ENCODE data around the gene MOB2. TPM values are rescaled to one million over a fixed set of nuclear protein-coding genes. Genes with fewer than 3 reads are reported as not detected.
"Not testable (repeated sequence)": the region's sequence is repeated elsewhere in the genome, so short reads cannot be mapped to it uniquely, and the experiment has no call there.

The MOB2 gene
- total and polyA plus RNA-seq, 2 donors (not counting 1 experiment from before 2014, with no cell fraction given) = 13.1 to 30.1 TPM

- Histone ChIP-seq H3K4me2 (ENCODE audit: extremely low read depth, insufficient read depth, low read length) (no peak overlapping the region), H3K9me3 (ENCODE audit: control insufficient read depth, insufficient read depth, low read depth, low read length) (no peaks in the 10 kb centered on the region), H3K27me3 (ENCODE audit: control insufficient read depth, insufficient read depth, low read length) (no peaks in the 10 kb centered on the region), H4K20me1 (ENCODE audit: control insufficient read depth, extremely low read depth, insufficient read depth, low read length) (no peaks in the 10 kb centered on the region), H3K4me1 (ENCODE audit: control insufficient read depth, extremely low read depth, insufficient read depth, low read length) (no peaks in the 10 kb centered on the region), H3K27ac (ENCODE audit: insufficient read depth, low read length) (no peak overlapping the region), H2AFZ (ENCODE audit: low read length) (no peak overlapping the region), H3K4me3 (replicated peaks in 1 of 4; ENCODE audit: control extremely low read depth in 1 of 4, insufficient read depth in 1 of 4, low read depth in 3 of 4, low read length in 4 of 4) (no peak overlapping the region), H3K9ac (ENCODE audit: insufficient read depth, low read length) (no peak overlapping the region), H3K36me3 (ENCODE audit: control insufficient read depth, insufficient read depth, low read length) (no peaks in the 10 kb centered on the region), H3K79me2 (ENCODE audit: control insufficient read depth, insufficient read depth, low read length) (no peaks in the 10 kb centered on the region)
- TF ChIP-seq EZH2 (IDR thresholded peaks at IDR 0.05; ENCODE audit: low read length, missing control alignments) = no peak
- TF ChIP-seq CTCF (conservative IDR thresholded peaks at IDR 0.05 in 1 of 2, IDR thresholded peaks at IDR 0.05 in 1 of 2; ENCODE audit: low read depth in 1 of 2, low read length in 2 of 2) = no peak
- DNase-seq (ENCODE audit: low read depth in 2 of 2) = peak; percentile 55 to 60
These were observed 49.1 kb downstream of the MOB2 start for GRCh38 chr11:1437500-1437899.

GRCh38 chr11:1436468-1437039 is 50.0 kb downstream of the MOB2 start:
- Histone ChIP-seq H3K27ac (ENCODE audit: insufficient read depth, low read length) (no peak overlapping the region), H2AFZ (ENCODE audit: low read length) (no peak overlapping the region), H3K79me2 (ENCODE audit: control insufficient read depth, insufficient read depth, low read length) (no peaks in the 10 kb centered on the region), H3K4me1 (ENCODE audit: control insufficient read depth, extremely low read depth, insufficient read depth, low read length) (no peaks in the 10 kb centered on the region), H3K4me3 (replicated peaks in 1 of 4; ENCODE audit: control extremely low read depth in 1 of 4, insufficient read depth in 1 of 4, low read depth in 3 of 4, low read length in 4 of 4) (no peak overlapping the region), H3K27me3 (ENCODE audit: control insufficient read depth, insufficient read depth, low read length) (no peaks in the 10 kb centered on the region), H3K36me3 (ENCODE audit: control insufficient read depth, insufficient read depth, low read length) (no peaks in the 10 kb centered on the region), H3K4me2 (ENCODE audit: extremely low read depth, insufficient read depth, low read length) (no peak overlapping the region), H4K20me1 (ENCODE audit: control insufficient read depth, extremely low read depth, insufficient read depth, low read length) (no peaks in the 10 kb centered on the region), H3K9me3 (ENCODE audit: control insufficient read depth, insufficient read depth, low read depth, low read length) (no peaks in the 10 kb centered on the region), H3K9ac (ENCODE audit: insufficient read depth, low read length) (no peak overlapping the region)
- DNase-seq (ENCODE audit: low read depth in 2 of 2) = no peak
- TF ChIP-seq CTCF (conservative IDR thresholded peaks at IDR 0.05 in 1 of 2, IDR thresholded peaks at IDR 0.05 in 1 of 2; ENCODE audit: low read depth in 1 of 2, low read length in 2 of 2) = no peak
- TF ChIP-seq EZH2 (IDR thresholded peaks at IDR 0.05; ENCODE audit: low read length, missing control alignments) = no peak

- TF ChIP-seq EZH2 (IDR thresholded peaks at IDR 0.05; ENCODE audit: low read length, missing control alignments) (no peak), CTCF (conservative IDR thresholded peaks at IDR 0.05 in 1 of 2, IDR thresholded peaks at IDR 0.05 in 1 of 2; ENCODE audit: low read depth in 1 of 2, low read length in 2 of 2) (no peak)
- no peak for DNase-seq (ENCODE audit: low read depth in 2 of 2)
- Histone ChIP-seq H3K27ac (ENCODE audit: insufficient read depth, low read length) (no peak overlapping the region), H3K9ac (ENCODE audit: insufficient read depth, low read length) (no peak overlapping the region), H3K4me1 (ENCODE audit: control insufficient read depth, extremely low read depth, insufficient read depth, low read length) (no peaks in the 10 kb centered on the region), H4K20me1 (ENCODE audit: control insufficient read depth, extremely low read depth, insufficient read depth, low read length) (no peaks in the 10 kb centered on the region), H3K4me3 (replicated peaks in 1 of 4; ENCODE audit: control extremely low read depth in 1 of 4, insufficient read depth in 1 of 4, low read depth in 3 of 4, low read length in 4 of 4) (no peak overlapping the region), H3K79me2 (ENCODE audit: control insufficient read depth, insufficient read depth, low read length) (no peaks in the 10 kb centered on the region), H2AFZ (ENCODE audit: low read length) (no peak overlapping the region), H3K36me3 (ENCODE audit: control insufficient read depth, insufficient read depth, low read length) (no peaks in the 10 kb centered on the region), H3K27me3 (ENCODE audit: control insufficient read depth, insufficient read depth, low read length) (no peaks in the 10 kb centered on the region), H3K9me3 (ENCODE audit: control insufficient read depth, insufficient read depth, low read depth, low read length) (no peaks in the 10 kb centered on the region), H3K4me2 (ENCODE audit: extremely low read depth, insufficient read depth, low read length) (no peak overlapping the region)
These were observed 50.6 kb downstream of the MOB2 start for GRCh38 chr11:1435820-1436467.

- not testable (repeated sequence) for H2AFZ ChIP-seq (ENCODE audit: low read length); H3K36me3 ChIP-seq (ENCODE audit: control insufficient read depth, insufficient read depth, low read length); H3K9ac ChIP-seq (ENCODE audit: insufficient read depth, low read length)
These were observed 51.1 kb downstream of the MOB2 start for GRCh38 chr11:1435479-1435819.

More at GRCh38 chr11:1435479-1435819, 51.1 kb downstream of the MOB2 start:
- not testable (repeated sequence) for H3K4me3 ChIP-seq (replicated peaks in 1 of 4; ENCODE audit: control extremely low read depth in 1 of 4, insufficient read depth in 1 of 4, low read depth in 3 of 4, low read length in 4 of 4); DNase-seq (ENCODE audit: low read depth in 2 of 2); H3K79me2 ChIP-seq (ENCODE audit: control insufficient read depth, insufficient read depth, low read length); H3K4me2 ChIP-seq (ENCODE audit: extremely low read depth, insufficient read depth, low read length); H3K9me3 ChIP-seq (ENCODE audit: control insufficient read depth, insufficient read depth, low read depth, low read length); H3K4me1 ChIP-seq (ENCODE audit: control insufficient read depth, extremely low read depth, insufficient read depth, low read length); H3K27me3 ChIP-seq (ENCODE audit: control insufficient read depth, insufficient read depth, low read length); H3K27ac ChIP-seq (ENCODE audit: insufficient read depth, low read length); H4K20me1 ChIP-seq (ENCODE audit: control insufficient read depth, extremely low read depth, insufficient read depth, low read length)
